HG02798 (cell line): Measurements from ENCODE around the gene LTBP4.

Experiments
- ATAC-seq: cut with Tn5 transposase; IDR thresholded peaks from one replicate; pipeline ENCODE4 v1.9.1; 2021; ENCODE audit warnings: mild to moderate bottlenecking; ENCODE audit not compliant: unreplicated experiment, poor library complexity

Gene LTBP4

DNA sequence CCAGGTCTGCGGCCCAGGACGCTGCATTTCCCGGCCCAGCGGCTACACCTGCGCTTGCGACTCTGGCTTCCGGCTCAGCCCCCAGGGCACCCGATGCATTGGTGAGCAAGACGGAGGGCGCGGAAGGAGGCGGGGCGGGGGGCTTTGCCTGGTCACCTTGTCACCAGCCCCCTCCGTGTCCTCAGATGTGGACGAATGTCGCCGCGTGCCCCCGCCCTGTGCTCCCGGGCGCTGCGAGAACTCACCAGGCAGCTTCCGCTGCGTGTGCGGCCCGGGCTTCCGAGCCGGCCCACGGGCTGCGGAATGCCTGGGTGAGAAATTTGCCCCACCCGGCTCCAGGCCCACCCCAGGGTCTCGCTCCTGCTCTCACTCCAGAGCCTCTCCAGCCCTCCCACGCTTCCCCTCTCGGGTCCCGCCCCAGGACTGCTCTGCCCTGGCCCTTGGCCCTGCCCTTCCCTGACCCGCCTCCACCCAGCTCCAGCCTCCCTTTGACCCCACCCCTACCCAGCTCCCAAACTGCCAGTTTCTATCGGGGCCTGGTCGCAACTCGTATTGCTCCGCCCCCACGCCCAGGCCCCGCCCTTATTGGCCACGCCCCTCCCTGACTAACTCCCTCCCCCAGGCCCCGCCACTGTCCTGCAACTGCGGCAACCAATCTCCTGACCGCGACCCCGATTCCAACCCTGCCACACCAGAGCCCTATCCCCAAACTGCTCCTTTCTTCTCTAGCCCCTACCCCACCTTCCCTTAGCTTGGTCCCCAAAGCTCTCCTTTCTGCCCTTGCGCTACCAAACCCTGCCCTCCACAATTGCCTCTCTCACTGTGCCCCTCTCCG, 8.6 kb downstream of the LTBP4 start:
- peak; percentile 60 for ATAC-seq

DNA sequence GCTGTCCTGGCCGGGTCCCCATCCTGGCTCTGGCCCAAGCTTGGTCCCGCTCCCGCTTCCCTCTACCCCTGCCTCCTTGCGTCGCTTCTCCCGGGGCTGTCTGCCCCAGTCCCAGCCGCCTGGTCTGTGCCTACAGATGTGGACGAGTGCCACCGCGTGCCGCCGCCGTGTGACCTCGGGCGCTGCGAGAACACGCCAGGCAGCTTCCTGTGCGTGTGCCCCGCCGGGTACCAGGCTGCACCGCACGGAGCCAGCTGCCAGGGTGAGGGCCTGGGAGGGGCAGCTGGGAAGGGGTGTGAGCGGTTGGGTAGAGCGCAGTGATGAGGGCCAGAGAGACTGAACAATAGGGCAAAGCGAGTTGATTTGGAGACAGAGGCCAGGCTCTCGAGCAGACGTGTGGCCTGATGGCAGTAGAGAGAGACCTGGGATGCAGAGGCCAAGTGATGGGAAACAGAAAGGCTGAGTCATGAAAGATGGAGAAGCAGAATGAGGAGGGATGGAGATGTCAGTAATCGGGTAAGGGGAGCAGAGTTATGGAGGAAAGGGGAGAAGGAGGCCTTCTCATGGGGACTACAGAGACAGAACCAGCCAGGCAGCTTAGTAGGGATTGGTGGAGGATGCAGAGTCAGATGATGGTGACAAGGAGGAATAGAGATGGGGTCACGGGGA, 9.4 kb downstream of the LTBP4 start:
- no peak for ATAC-seq

DNA sequence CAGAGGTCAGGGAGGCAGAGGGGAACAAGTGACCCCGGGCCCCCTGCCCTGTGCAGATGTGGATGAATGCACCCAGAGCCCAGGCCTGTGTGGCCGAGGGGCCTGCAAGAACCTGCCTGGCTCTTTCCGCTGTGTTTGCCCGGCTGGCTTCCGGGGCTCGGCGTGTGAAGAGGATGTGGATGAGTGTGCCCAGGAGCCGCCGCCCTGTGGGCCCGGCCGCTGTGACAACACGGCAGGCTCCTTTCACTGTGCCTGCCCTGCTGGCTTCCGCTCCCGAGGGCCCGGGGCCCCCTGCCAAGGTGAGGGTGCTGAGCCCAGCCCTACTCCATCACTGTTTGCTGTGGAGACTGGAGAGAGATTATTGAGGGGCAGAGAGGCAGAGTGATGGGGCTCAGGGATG, 9.9 kb downstream of the LTBP4 start:
- ATAC-seq = no peak

DNA sequence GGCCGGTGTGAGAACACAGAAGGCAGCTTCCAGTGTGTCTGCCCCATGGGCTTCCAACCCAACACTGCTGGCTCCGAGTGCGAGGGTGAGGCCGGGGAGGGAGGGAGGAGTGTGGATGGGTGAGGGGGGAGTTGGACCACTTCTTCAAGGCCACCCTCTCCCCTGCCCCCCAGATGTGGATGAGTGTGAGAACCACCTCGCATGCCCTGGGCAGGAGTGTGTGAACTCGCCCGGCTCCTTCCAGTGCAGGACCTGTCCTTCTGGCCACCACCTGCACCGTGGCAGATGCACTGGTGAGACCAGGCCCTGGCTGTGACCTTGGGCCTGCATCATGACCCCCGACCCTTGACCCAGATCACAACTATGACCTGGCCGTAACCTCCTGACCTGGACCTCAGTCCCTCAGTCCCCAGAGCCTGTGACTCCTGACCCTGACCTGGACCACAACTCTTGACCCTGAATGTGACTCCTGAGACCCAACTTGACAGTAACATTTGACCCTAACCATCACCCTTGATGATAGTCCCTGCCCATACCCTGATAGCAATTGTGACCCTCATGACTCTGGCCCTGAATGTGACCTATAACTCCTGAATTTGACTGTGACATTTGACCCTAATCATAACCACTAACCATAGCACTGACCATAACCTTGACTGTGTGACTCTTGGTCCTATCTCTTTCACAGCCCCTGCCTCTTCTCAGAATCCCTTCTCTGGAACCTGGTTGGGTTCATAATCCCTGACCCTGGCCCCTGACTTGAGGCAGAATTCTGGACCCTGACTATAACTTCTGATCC, 10.9 kb downstream of the LTBP4 start:
- ATAC-seq = no peak

DNA sequence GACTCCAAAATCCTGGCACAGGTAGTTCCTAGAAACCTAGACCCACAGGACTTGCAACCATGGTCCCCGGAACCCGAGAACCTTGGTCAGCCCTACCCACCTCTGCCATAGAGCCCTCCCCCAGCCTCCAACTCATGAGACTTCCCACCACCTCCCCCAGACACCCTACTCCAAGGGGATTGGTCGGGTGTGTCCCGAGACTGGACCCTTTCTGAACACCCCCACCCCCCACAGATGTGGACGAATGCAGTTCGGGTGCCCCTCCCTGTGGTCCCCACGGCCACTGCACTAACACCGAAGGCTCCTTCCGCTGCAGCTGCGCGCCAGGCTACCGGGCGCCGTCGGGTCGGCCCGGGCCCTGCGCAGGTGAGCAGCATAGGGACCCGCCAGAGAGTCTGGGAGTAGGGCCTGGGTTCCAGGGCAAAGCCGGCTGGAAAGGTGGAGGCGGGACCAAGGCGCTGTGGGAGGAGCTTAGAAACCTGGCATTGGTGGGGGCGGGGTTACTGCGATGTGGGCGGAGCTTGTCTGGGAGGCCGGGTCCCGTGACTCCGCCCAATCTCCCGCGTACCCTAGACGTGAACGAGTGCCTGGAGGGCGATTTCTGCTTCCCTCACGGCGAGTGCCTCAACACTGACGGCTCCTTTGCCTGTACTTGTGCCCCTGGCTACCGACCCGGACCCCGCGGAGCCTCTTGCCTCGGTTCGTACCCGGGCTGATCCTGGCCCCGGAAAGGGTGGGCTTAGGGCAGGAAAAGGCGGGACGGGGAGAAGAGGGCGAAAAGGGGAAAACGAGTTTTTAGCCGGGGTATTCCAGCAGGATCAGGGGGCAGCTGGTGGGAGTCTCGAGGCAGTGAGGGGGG, 11.9 kb downstream of the LTBP4 start:
- no peak for ATAC-seq

DNA sequence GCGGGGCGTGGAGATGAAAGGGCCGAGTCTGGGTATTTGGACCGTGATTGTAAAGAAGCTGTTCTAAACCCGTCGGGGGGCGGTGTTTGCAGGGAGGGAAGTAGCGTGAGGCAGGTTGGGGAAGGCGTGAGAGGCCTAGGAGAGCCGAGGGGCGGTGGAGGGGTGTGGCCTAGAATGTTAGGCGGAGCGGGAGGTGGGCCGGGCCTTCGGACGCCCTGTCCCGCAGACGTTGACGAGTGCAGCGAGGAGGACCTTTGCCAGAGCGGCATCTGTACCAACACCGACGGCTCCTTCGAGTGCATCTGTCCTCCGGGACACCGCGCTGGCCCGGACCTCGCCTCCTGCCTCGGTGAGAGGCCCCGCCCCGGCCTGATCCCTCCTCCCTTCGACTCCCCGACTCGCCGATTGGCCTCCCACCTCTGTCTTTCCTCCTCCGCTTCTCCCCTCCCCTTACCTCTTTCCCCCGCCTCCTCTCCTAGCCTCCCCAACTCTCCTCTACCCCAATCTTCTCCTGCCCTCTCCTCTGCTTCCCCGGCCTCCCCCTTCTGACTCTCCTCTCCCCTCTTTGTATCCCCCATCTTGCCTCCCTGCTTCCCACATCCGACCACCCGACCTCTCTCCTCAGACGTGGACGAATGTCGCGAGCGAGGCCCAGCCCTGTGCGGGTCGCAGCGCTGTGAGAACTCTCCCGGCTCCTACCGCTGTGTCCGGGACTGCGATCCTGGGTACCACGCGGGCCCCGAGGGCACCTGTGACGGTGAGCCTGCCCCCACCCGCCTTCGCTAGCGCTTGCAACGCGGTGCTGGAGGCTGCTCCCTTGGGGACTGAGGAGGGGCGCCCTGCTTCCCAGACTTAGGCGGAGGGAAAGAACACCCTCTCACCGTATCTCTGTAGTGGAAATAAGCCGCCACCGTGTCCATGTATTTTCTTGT, 12.8 kb downstream of the LTBP4 start:
- ATAC-seq = peak; percentile 51

DNA sequence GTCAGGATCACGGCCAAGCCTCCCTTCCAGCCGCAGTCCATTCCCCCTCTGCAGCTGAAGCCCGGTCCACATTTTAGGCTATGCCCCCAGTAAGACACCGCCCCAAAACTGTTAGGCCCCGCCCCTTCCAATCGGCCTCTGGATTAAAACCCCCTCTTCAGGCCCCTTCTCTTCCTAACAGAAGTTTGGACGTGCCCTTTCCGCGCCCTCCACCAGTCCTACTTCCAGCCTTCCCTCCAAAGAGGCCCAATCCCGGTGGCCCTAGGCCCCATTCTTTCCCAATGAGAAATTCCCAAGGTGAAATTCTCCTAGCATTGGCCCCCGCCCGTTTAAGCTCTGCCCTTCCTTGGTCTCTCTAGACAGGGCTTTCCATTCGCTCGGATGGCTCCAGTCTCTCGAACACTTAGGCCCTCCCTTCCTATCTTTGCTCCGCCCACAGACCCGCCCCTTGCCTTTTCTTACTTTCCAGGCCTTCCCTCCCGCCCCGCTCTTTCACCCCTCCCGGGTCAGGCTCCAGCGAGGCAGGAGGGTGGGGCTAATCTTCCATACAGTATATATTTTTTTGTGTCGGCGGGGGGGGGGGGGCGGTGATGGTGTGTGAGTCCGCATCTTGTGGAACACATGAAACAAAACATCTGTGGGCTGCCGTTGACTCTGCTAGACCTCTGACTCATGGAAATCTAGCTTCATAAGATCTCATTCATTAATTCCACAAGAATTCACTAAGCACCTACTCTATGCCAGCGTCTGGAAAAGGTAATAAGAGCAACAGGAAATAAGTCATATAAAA, 13.6 kb downstream of the LTBP4 start:
- no peak for ATAC-seq

DNA sequence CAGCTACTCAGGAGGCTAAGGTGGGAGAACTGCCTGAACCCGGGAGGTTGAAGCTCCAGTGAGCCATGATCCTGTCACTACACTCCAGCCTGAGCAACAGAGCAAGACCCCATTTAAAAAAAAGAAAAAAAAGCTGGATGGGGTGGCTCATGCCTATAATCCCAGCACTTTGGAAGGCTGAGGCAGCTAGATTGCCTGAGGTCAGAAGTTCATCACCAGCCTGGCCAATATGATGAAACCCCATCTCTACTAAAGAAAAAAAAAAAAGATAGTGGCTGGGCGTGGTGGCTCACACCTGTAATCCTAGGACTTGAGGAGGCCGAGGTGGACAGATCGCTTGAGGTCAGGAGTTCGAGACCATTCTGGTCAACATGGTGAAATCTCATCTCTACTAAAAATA, 15.0 kb downstream of the LTBP4 start:
- ATAC-seq = no peak

DNA sequence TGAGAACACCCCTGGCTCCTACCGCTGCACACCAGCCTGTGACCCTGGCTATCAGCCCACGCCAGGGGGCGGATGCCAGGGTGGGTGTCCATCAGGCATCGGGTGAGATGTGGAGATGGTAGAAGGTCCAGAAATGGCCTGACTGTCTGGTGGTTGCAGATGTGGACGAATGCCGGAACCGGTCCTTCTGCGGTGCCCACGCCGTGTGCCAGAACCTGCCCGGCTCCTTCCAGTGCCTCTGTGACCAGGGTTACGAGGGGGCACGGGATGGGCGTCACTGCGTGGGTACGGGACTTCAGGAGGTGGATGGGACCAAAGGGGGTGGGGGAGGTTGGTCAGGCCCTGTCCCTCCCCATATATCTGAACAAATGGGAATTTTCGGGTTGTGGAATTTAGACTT, 15.8 kb downstream of the LTBP4 start:
- ATAC-seq = no peak

DNA sequence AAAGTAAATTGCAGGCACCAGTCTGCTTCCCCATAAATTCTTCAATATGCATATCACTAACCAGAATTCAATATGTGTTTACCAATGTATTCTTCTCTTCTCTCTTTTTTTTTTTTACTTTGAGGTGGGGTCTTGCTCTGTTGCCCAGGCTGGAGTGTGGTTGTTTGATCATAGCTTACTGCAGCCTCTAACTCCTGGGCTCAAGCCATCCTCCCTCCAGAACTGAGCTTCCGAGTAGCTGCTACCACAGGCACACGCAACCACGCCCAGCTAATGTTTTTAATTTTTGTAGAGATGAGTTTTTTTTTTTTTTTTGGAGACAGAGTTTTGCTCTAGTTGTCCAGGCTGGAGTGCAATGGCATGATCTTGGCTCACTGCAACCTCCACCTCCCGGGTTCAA, 16.8 kb downstream of the LTBP4 start:
- no peak for ATAC-seq

DNA sequence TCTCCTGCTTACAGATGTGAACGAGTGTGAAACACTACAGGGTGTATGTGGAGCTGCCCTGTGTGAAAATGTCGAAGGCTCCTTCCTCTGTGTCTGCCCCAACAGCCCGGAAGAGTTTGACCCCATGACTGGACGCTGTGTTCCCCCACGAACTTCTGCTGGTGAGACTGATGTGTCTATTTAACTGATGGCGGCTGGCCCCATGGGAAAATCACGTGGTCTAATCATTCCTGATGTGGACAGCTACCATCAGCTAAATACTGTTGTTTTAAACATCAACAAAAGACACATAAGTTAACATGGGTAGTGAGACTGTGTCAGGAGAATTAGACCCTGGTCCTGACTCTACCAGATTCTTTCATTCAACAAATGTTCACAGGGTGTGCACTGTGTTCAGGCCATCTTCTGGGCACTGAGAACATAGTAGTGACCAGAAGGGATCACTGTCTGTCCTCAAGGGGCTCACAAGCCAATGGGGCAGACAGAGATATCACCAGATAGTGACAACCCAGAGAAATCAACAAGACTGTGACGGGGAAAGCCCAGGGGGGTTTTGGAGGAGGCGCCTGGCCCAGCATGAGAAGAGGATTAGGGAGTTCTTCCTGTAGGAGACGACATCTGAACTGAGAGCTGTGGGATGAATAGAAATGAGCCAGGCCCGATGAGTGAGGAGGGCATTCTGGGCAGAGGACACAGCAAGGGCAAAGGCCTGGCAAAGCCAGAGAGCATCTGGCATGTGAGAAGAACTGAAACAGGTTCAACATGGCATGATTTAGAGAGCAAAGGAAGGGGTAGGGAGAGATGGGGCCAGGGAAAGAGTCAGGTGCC, 18.4 kb downstream of the LTBP4 start:
- no peak for ATAC-seq

DNA sequence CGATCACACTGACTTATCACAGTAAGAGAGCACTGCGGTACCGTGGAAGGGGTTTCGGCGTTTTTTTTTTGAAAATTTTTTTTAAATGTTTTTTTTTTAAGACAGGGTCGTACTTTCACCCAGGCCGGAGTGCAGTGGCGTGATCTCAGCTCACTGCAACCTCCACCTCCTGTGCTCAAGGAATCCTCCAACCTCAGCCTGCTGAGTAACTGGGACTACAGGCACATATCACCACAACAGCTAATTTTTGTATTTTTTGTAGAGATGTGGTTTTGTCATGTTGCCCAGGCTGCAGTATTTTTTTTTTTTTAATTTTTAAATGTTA, 19.0 kb downstream of the LTBP4 start:
- no peak for ATAC-seq

DNA sequence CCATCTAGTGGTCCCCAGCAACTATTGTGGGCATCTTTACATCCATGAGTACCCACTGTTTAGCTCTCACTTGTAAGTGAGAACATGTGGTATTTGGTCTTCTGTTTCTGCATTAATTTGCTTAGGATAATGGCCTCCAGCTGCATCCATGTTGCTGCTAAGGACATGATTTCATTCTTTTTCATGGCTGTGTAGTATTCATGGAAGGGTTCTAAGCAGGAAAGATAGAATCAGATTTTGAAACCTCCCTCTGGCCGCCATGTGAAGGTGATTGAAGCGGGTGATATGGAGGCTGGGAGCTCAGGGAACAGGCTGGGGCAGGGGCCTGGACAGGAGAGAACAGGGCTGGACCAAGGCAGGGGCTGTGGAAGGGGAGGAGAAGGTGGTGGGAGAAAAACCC, 20.1 kb downstream of the LTBP4 start:
- no peak for ATAC-seq

DNA sequence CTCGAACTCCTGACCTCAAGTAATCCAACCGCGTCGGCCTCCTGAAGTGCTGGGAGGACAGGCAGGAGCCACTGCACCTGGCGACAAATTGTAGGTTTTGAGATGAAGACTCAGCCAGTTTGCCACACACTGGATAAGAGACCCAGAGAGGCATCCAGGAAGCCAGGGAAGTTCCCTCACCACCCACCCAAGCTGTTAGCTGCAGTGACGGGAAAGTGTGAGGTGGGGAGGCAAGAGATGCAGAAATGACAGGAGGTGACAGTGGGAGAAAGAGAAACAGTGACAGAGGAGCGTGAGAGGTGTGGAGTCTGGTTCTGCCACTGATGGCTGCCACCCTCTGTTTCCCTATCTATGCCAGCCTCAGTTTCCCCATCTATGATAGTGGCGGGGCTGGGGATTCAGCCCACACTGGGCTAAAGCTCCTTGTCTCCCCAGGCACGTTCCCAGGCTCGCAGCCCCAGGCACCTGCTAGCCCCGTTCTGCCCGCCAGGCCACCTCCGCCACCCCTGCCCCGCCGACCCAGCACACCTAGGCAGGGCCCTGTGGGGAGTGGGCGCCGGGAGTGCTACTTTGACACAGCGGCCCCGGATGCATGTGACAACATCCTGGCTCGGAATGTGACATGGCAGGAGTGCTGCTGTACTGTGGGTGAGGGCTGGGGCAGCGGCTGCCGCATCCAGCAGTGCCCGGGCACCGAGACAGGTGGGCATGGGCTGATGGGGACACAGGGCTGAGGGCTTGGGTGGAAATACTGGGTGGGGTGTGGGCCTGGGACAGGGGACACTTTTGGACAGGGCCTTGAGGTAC, 21.0 kb downstream of the LTBP4 start:
- no peak for ATAC-seq

DNA sequence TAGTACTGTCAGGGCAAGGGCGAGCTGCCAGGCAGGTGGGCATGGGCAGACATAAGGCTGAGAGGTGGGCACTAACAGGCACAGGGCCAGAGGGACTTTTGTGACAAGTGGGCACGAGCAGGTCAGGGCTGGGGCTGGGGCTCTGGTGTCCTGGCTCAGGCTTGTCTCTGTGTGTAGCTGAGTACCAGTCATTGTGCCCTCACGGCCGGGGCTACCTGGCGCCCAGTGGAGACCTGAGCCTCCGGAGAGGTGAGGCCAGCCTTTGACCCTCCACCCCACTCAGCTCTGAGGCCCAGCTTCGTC, 21.6 kb downstream of the LTBP4 start:
- no peak for ATAC-seq

DNA sequence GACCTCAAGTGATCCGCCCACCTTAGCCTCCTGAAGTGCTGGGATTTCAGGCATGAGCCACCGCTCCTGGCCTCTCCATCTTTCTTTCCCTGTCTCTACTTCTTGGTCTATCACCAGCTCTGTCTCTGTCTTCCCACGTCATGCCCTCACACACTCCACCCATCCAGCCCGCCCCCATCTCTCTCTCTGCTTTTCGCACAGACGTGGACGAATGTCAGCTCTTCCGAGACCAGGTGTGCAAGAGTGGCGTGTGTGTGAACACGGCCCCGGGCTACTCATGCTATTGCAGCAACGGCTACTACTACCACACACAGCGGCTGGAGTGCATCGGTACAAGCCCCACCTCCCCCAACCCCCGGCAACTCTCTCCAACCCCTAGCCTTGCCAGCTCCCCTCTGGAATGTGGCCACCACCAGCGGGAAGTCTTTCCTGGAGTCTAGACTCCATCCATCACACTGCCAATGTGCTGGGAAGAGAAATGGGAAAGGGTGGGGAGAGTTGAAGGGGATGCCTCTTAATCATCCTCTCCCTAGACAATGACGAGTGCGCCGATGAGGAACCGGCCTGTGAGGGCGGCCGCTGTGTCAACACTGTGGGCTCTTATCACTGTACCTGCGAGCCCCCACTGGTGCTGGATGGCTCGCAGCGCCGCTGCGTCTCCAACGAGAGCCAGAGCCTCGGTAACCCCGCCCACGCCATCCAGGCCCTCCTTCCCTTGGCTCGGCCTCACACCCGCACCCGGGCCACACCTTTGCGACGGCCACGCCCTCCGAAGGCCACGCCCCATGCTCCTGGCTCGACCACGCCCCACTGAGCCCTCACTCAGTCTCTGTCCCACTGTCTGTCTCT, 22.5 kb downstream of the LTBP4 start:
- no peak for ATAC-seq
